Suprapubic skin (tissue), 4 donors: ENCODE data around the gene CADM3.

Experiments
- POLR2A ChIP-seq, 2 donors: fragments of 450-650 bp; IDR thresholded peaks; one replicate each; pipeline ENCODE4 v1.6.1; 2017; ENCODE audit warnings: antibody characterized with exemption in 2 of 2, mild to moderate bottlenecking in 2 of 2, moderate library complexity in 2 of 2
- POLR2AphosphoS5 ChIP-seq, 3 donors: sonication (generic); formaldehyde crosslinking; IDR thresholded peaks; one replicate each; pipeline ENCODE4 v1.6.1; 2017; ENCODE audit warnings: antibody characterized with exemption in 3 of 3
- TF ChIP-seq, protein P1 (sequence below), 2 donors: fragments of 200-600 bp in 1 of 2; fragments of 450-650 bp in 1 of 2; sonication (generic) in 1 of 2; IDR thresholded peaks; one replicate each; pipeline ENCODE4 v1.5.1; 2016 to 2019; ENCODE audit warnings: antibody characterized with exemption in 2 of 2, mild to moderate bottlenecking in 1 of 2, moderate library complexity in 1 of 2

DNA sequence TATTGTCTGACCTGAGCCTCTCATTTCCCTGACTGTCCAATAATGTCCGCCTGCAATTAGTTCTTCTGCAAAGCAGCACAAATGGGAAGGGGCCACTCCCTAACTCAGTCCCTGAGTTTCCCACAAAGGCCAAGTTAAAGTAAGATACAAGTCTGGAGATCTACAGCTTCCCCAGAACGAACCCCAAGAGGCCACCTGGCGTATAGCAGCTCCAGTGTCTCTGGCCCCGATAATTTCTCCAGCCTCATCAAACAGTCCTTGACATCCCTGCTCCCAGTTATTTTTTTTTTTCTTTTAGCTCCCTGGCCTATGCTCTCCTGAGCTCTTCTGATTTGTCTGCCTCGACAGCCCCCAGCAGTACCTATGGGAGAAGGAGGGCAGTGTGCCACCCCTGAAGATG lies 25.1 kb downstream of the CADM3 start:
- TF ChIP-seq, protein P1, sequence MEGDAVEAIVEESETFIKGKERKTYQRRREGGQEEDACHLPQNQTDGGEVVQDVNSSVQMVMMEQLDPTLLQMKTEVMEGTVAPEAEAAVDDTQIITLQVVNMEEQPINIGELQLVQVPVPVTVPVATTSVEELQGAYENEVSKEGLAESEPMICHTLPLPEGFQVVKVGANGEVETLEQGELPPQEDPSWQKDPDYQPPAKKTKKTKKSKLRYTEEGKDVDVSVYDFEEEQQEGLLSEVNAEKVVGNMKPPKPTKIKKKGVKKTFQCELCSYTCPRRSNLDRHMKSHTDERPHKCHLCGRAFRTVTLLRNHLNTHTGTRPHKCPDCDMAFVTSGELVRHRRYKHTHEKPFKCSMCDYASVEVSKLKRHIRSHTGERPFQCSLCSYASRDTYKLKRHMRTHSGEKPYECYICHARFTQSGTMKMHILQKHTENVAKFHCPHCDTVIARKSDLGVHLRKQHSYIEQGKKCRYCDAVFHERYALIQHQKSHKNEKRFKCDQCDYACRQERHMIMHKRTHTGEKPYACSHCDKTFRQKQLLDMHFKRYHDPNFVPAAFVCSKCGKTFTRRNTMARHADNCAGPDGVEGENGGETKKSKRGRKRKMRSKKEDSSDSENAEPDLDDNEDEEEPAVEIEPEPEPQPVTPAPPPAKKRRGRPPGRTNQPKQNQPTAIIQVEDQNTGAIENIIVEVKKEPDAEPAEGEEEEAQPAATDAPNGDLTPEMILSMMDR (IDR thresholded peaks at IDR 0.05): no peak
- TF ChIP-seq POLR2A (IDR thresholded peaks at IDR 0.05): no peak
- no peak for TF ChIP-seq POLR2AphosphoS5 (IDR thresholded peaks at IDR 0.05)
